HG03280 (cell line): ENCODE results near the gene FLOT1.
"Not testable (repeated sequence)": the region's sequence is repeated elsewhere in the genome, so short reads cannot be mapped to it uniquely, and the experiment has no call there.

Experiments used
- ATAC-seq: cut with Tn5 transposase; IDR thresholded peaks from one replicate; pipeline ENCODE4 v1.9.1; 2021; ENCODE audit warnings: mild to moderate bottlenecking, moderate library complexity; ENCODE audit not compliant: unreplicated experiment

FLOT1 gene

GRCh38 chr6:30723843-30724741, 18.4 kb downstream of the FLOT1 start:
- ATAC-seq, result not testable (repeated sequence)

DNA sequence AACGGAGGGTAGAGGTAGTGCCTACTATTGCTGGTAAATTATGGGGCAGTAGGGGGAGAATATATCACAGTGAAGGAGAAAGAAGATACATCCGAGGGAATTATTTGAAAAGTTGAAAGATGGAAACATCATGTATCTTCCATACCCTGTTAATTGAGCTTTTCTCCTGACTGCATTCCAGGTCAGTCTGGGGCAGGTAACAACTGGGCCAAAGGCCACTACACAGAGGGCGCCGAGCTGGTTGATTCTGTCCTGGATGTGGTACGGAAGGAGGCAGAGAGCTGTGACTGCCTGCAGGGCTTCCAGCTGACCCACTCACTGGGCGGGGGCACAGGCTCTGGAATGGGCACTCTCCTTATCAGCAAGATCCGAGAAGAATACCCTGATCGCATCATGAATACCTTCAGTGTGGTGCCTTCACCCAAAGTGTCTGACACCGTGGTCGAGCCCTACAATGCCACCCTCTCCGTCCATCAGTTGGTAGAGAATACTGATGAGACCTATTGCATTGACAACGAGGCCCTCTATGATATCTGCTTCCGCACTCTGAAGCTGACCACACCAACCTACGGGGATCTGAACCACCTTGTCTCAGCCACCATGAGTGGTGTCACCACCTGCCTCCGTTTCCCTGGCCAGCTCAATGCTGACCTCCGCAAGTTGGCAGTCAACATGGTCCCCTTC, 19.2 kb downstream of the FLOT1 start:
- ATAC-seq, result not testable (repeated sequence)

GRCh38 chr6:30722280-30723112, 20.0 kb downstream of the FLOT1 start:
- ATAC-seq, result no peak

DNA sequence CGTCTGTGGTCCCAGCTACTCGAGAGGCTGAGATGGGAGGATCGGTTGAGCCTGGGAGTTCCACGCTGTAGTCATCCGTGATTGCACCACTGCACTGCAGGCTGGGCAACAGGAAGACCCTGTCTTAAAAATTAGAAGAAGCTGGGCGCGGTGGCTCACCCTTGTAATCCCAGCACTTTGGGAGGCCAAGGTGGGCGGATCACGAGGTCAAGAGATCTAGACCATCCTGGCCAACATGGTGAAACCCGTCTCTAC, 20.5 kb downstream of the FLOT1 start:
- ATAC-seq, result not testable (repeated sequence)

- peak; percentile 33 for ATAC-seq
Observed at GRCh38 chr6:30721198-30722024, 21.1 kb downstream of the FLOT1 start.

- no peak for ATAC-seq
Observed at GRCh38 chr6:30720738-30721197, 21.7 kb downstream of the FLOT1 start.

DNA sequence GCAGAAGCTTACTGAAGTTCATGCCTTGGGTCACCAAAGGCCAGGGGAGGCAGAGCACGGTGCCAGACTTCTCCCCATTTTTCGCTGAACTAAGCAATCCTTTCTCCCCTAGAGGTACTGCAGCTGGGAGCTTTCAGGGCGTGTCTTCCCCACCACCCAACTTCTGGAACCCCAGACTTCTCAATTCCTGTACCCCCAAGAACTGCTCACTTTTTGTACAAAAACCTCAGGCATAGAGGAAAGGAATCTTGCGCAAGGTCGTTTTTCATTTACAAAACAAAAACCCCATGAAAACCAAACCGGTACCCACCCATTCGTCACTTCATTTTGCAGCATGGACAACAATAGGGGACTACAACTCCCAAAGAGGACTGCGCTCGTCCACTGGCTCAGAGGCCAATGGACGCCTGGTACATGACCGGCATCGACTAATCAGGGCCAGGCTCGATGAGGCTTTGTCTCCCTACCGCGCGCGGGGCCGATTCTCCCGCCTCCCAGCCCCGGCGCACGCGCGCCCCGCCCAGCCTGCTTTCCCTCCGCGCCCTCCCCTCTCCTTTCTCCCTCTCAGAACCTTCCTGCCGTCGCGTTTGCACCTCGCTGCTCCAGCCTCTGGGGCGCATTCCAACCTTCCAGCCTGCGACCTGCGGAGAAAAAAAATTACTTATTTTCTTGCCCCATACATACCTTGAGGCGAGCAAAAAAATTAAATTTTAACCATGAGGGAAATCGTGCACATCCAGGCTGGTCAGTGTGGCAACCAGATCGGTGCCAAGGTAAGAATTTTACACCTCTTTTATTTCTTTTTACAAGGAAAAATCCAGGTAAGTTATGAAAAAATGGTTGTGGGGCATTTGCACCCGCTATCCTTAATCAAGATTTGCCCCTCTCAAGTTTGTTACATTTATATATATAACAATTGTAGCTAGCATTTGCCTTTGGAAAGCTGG, 22.4 kb downstream of the FLOT1 start, which contains the start of gene TUBB:
TUBB (plus strand) TSS at position 562 of the 947 bp plus-strand sequence; CDS start at position 717, 155 bp downstream.
- peak; percentile 40 for ATAC-seq

DNA sequence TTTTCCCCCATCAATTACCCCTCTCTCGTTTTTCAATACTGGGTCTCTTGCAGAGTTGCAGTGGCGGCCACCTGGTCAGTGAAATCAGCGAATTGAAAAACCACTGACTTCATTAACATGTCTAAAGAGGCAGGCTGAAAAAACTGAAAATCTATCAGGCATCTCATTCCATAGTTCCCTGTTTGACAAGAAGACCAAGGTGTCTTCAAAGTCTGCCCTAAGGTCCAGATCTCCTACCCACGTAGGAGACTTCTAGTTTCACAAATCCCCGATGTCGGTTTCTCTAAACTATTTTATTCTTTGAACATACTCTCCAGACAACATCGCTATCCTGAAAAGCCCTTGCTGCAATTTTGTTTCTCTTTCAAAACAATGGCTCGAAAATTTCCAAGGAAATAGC, 23.1 kb downstream of the FLOT1 start:
- no peak for ATAC-seq

- ATAC-seq, result not testable (repeated sequence)
Observed at GRCh38 chr6:30717845-30718720, 24.4 kb downstream of the FLOT1 start.

- ATAC-seq, result peak; percentile 73
Observed at GRCh38 chr6:30717129-30717844, 25.2 kb downstream of the FLOT1 start, which contains the start of gene MDC1. Gene MDC1, minus strand, starts transcription at chr6:30717281. Its CDS starts 2,106 bp downstream, at chr6:30715175.

- no peak for ATAC-seq
Observed at GRCh38 chr6:30716879-30717128, 25.7 kb downstream of the FLOT1 start.

DNA sequence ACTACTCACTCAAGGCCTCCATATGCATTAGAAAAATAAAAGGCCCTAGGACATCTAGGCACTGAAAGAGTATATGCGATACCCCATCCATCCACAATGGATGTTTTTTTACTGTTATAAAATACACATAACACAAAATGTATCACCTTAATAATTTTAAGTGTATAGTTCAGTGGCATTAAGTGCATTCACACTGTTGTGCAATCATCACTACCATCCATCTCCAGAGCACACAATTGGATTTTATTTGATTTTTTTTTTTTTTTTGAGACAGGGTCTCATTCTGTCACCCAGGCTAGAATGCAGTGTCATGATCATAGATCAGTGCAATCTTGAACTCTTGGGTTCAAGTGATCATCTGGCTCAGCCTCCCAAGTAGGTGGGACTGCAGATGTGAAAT, 28.2 kb downstream of the FLOT1 start:
- no peak for ATAC-seq

DNA sequence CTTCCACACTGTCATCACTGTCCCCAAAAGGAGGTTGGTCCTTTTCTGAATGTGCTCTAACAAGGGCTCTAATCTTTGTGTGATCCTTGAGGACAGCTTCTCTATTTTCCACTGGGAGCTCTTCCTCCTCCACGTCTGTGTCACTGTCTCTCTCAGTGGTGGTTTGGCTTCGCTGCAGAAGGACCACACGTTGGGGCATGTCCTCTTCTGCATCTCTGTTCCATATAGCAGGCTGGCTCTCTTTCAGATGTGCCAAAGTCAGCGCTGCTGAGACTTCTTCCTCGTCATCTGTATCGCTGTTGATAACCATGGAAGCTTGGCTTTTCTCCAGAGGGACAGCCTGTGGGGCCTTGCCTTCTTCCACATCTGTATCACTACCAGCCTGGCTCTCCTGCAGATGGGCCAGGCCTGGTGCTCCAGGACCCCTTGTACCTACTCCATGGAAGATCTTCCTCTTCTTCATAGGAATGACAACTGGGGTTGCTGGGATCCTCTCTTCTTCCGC, 30.0 kb downstream of the FLOT1 start:
- no peak for ATAC-seq

DNA sequence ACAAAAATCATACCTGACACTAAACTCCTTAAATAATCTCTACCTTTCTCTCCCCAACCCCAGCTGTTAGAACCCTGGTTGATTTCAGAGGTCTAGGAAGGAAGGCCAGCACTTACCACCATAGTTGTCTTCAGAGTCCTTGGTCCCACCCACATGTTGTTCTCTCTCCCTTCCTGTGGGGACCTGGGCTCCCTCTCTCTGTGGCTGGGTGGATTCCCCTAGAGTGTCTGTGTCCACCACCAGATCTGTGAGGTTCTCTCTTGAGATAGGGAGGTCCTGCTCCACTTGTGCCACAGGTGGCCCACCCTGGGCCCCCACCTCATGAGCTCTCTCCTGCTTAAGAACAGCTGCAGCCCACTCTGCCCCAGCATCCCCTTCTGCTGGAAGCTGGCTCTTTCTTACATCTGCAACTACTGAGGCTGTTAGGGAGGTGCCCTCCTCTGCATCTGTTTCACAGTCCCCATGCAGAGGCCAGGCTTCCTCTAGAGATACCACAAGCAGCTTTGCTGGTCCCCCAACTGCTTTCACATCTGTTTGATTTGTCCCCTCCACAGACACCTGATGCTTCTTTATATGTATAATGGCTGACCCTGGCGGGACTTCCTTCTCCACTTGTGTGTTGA, 30.6 kb downstream of the FLOT1 start:
- no peak for ATAC-seq

- ATAC-seq, result no peak
Observed at GRCh38 chr6:30709101-30709868, 33.2 kb downstream of the FLOT1 start.

DNA sequence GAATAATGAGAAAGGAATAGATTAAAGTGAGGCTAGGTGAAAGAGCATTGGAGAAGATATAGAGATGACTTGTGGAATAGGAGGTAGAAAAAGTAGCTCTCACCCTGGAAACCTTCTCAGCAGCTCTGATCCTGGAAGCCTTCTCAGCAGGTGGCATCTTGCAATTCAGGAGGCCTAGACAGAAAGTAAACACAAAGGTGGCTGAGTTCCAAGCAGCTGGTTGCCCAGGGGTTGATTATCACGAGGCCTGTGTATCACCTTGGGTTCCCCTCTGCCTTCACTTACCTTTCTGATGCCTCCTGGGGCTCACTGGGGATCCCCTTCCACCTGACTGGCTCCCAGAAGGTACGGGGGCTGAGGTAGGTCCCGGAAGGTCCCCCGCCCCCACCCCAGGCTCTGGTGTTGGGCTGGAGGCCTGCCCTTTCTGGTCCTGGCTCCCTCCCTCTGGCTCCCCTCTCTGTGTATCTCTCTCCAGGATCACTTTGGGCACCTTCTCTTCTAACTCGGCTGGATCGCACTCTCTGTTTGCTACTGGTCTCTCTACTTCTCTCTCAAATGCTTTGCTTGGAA, 35.1 kb downstream of the FLOT1 start:
- no peak for ATAC-seq
